HG03135 (cell line): Measurements from ENCODE around the gene PSMA6.
"Not testable (repeated sequence)": the region's sequence is repeated elsewhere in the genome, so short reads cannot be mapped to it uniquely, and the experiment has no call there.

Source experiments
- ATAC-seq: cut with Tn5 transposase; IDR thresholded peaks from one replicate; pipeline ENCODE4 v1.9.1; 2021; ENCODE audit warnings: mild to moderate bottlenecking, moderate library complexity; ENCODE audit not compliant: unreplicated experiment

PSMA6 gene

GRCh38 chr14:35284506-35284905, 7.7 kb upstream of the PSMA6 start:
- no peak for ATAC-seq

- peak; percentile 69 for ATAC-seq
These were observed 6.8 kb upstream of the PSMA6 start for GRCh38 chr14:35285168-35286002.

GRCh38 chr14:35286003-35286600, 6.1 kb upstream of the PSMA6 start:
- peak; percentile 9 for ATAC-seq

GRCh38 chr14:35286707-35287106, 5.5 kb upstream of the PSMA6 start:
- no peak for ATAC-seq

GRCh38 chr14:35287431-35288013, 4.7 kb upstream of the PSMA6 start:
- ATAC-seq: no peak

- no peak for ATAC-seq
These were observed 2.6 kb upstream of the PSMA6 start for GRCh38 chr14:35289623-35290022.

GRCh38 chr14:35292770-35293561, 784 bp downstream of the PSMA6 start:
- ATAC-seq: peak; percentile 14

GRCh38 chr14:35295845-35296161, 3.6 kb downstream of the PSMA6 start:
- no peak for ATAC-seq

- no peak for ATAC-seq
These were observed 4.4 kb downstream of the PSMA6 start for GRCh38 chr14:35296545-35296944.

- no peak for ATAC-seq
These were observed 5.5 kb downstream of the PSMA6 start for GRCh38 chr14:35297706-35298105.

- ATAC-seq: no peak
These were observed 6.2 kb downstream of the PSMA6 start for GRCh38 chr14:35298351-35298750.

- no peak for ATAC-seq
These were observed 7.5 kb downstream of the PSMA6 start for GRCh38 chr14:35299708-35300107.

- ATAC-seq: no peak
These were observed 8.0 kb downstream of the PSMA6 start for GRCh38 chr14:35300228-35300627.

GRCh38 chr14:35301334-35301733, 9.2 kb downstream of the PSMA6 start:
- ATAC-seq: not testable (repeated sequence)

GRCh38 chr14:35301735-35302528, 9.8 kb downstream of the PSMA6 start:
- ATAC-seq: no peak

- ATAC-seq: no peak
These were observed 11.2 kb downstream of the PSMA6 start for GRCh38 chr14:35303149-35303935.

GRCh38 chr14:35304812-35305462, 12.8 kb downstream of the PSMA6 start:
- no peak for ATAC-seq

- no peak for ATAC-seq
These were observed 13.5 kb downstream of the PSMA6 start for GRCh38 chr14:35305633-35306032.

- ATAC-seq: no peak
These were observed 13.9 kb downstream of the PSMA6 start for GRCh38 chr14:35306114-35306513.
